ENCODE data around the gene PHOX2A.
"Not testable (repeated sequence)": the region's sequence is repeated elsewhere in the genome, so short reads cannot be mapped to it uniquely, and the experiment has no call there.

Gene PHOX2A

GRCh38 chr11:72244060-72244360 lies at the start of gene PHOX2A:
Gene PHOX2A, minus strand, starts transcription at chr11:72244176. Its CDS starts 172 bp downstream, at chr11:72244004.
- DNase-seq (ENCODE audit: low spot score) = no peak

- no peak for DNase-seq (ENCODE audit: low spot score)
These were observed 49.4 kb upstream of the PHOX2A start for GRCh38 chr11:72293391-72293790.

- DNase-seq (ENCODE audit: low spot score) = no peak
These were observed 48.3 kb upstream of the PHOX2A start for GRCh38 chr11:72292106-72292785.

DNA sequence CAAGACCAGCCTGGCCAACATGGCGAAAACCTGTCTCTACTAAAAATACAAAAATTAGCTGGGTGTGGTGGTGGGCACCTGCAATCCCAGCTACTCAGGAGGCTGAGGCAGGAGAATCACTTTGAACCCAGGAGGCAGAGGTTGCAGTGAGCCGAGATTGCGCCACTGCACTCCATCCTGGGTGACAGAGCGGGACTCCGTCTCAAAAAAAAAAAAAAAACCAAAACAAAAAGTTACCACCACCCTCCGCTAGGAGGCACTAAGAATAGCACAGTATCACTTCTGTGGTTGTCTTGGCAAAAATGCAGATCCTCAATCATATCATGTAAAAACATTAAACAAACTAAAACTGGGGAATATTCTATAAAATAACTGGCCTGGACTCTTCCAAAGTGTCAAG lies 46.8 kb upstream of the PHOX2A start:
- not testable (repeated sequence) for DNase-seq (ENCODE audit: low spot score)

DNA sequence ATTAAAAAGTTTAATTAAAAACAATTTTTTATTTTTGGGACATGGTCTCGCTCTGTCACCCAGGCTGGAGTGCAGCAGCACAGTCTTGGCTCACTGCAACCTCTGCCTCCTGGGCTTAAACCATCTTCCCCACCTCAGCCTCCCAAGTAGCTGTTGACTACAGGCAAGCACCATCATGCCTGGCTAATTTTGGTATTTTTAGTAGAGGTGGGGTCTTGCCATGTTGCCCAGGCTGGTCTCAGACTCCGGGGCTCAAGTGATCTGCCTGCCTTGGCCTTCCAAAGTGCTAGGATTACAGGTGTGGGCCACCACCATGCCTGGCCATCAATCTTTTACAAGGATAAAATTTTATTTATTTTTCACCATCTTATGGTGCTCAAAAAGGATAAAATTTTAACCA lies 43.3 kb upstream of the PHOX2A start:
- DNase-seq (ENCODE audit: low spot score) = no peak

DNA sequence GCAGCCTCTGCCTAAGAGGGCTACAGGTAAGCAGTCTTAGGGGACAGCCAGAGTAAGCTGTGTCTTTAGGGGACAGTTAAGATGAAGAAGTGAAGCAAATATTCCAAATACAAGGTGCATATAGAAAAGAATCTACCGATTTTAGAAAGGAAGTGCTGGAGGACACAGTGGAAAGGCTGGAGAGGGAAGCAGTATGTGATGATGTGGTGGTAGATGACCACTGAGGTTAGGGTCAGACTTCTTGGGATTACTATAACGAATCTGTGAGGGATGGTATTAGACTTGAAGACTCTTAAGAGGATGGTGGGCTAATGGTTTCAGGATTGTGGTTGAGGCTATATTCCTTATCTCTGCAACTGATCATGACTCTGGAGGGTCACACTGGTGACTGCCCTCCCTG lies 40.0 kb upstream of the PHOX2A start:
- DNase-seq (ENCODE audit: low spot score) = no peak

- no peak for DNase-seq (ENCODE audit: low spot score)
These were observed 36.8 kb upstream of the PHOX2A start for GRCh38 chr11:72280726-72281315.

- DNase-seq (ENCODE audit: low spot score) = no peak
These were observed 36.1 kb upstream of the PHOX2A start for GRCh38 chr11:72280037-72280436.

GRCh38 chr11:72278905-72279304 lies 34.9 kb upstream of the PHOX2A start:
- DNase-seq (ENCODE audit: low spot score) = no peak

GRCh38 chr11:72274435-72274834 lies 30.5 kb upstream of the PHOX2A start:
- no peak for DNase-seq (ENCODE audit: low spot score)

- no peak for DNase-seq (ENCODE audit: low spot score)
These were observed 28.0 kb upstream of the PHOX2A start for GRCh38 chr11:72271980-72272379.

GRCh38 chr11:72267956-72268617 lies 24.1 kb upstream of the PHOX2A start:
- DNase-seq (ENCODE audit: low spot score) = no peak

- DNase-seq (ENCODE audit: low spot score) = not testable (repeated sequence)
These were observed 23.0 kb upstream of the PHOX2A start for GRCh38 chr11:72266960-72267359.

- no peak for DNase-seq (ENCODE audit: low spot score)
These were observed 22.0 kb upstream of the PHOX2A start for GRCh38 chr11:72265951-72266350.

DNA sequence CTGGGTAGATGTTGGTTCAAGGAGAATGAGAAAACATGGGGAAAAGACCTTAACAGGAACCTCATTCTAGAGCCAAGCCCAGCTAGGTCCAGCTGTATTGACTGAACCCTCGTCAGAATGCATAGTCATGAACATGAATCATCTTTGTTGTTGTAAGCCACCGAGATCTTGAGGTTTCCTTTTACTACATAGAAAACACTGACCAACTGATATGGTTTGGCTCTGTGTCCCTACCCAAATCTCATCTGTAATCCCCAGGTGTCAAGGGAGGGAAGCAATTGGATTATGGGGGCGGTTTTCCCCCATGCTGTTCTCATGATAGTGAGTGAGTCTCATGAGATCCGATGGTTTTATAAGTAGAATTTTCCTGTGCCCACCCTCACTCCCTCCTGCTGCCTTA lies 19.4 kb upstream of the PHOX2A start:
- no peak for DNase-seq (ENCODE audit: low spot score)

GRCh38 chr11:72260574-72260973 lies 16.6 kb upstream of the PHOX2A start:
- no peak for DNase-seq (ENCODE audit: low spot score)

GRCh38 chr11:72259490-72259889 lies 15.5 kb upstream of the PHOX2A start:
- DNase-seq (ENCODE audit: low spot score) = no peak

DNA sequence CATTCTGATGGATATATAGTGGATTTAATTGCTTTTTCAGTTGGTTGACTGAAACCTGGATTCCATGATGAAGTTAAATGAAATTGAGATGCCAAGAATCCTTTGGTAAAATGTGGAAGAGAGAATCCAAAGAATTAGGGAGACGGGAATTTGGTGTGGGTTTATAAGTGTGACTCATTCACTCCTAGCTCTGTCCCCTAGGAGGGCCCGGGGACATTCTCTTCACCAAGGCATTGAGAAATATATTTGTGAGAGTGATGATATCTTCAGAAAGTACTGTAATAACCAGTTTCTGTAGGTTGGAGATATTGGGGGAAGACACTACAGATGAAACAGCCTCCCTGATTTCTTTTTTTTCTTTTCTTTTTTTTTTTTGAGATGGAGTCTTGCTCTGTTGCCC lies 13.6 kb upstream of the PHOX2A start:
- no peak for DNase-seq (ENCODE audit: low spot score)

- DNase-seq (ENCODE audit: low spot score) = no peak
These were observed 10.5 kb upstream of the PHOX2A start for GRCh38 chr11:72254299-72254993.

DNA sequence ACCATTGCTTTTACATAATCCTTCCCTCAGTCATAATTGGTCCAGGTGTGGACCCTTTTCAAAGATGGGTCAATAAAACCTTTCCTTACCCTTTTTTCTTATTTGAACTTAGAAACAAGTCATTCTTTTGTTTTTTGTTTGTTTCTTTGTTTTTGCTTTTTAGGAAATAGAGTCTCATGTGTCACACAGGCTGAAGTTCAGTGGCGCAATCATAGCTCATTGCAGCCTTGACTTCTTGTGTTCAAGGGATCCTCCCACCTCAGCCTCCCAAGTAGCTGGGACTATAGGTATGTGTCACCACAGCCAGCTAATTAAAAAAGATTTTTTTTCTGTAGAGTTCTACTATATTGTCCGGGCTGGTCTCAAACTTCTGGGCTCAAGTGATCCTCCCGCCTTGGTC lies 9.4 kb upstream of the PHOX2A start:
- no peak for DNase-seq (ENCODE audit: low spot score)

GRCh38 chr11:72251614-72252013 lies 7.6 kb upstream of the PHOX2A start:
- DNase-seq (ENCODE audit: low spot score) = no peak

DNA sequence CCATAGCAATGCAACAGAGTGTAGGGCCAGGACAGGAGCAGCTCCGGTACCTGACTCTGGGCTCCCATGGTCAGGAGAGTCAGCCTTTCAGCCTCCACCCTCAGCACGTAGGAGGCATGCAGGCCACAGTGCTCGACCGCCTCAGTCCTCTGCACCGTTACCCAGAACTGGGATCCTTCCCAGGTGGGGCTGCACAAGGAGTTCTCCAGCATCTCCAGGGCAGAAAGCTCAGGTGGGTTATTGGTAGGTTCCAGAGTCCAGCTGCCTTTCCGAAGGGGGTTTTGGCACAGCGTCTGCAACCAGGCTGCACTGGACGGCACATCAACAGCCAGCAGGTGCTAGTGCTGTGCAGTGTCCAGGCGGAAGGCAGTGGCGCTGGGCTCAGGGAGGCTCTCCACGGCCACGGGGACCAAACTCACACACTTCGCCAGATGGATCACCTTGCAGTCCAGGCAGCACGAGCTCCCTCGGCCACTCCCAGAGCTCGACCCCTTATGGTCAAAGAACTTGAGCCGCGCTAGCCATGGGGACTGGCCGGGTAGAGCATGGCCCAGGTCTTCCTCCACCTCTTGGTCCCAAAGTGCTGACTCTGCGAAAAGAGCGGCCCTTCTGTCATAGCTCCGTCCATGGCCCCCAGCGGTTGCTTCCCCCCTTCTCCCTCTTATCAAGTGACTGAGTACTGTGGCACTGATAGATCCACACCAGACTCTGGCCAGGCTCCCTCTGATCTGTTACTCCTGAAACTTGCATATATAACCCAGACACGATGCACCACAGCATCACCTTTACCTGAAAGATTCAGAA lies 6.9 kb upstream of the PHOX2A start:
- no peak for DNase-seq (ENCODE audit: low spot score)

Measured in HuH-7 (cell line).